C4-2B (cell line): ENCODE measurements around the gene C1orf185.
A peak's percentile ranks its signal among the peaks of the same experiment; 100 is the strongest.

ENCODE experiments used
- H3K27ac ChIP-seq: fragments of 450-650 bp; 2 replicates; pipeline ENCODE4 v1.5.1; 2017
- CTCF ChIP-seq: fragments of 450-650 bp; conservative IDR thresholded peaks from 2 replicates; pipeline ENCODE4 v1.5.1; 2017; ENCODE audit warnings: mild to moderate bottlenecking
- ZFX ChIP-seq: fragments of 450-650 bp; IDR thresholded peaks from 2 replicates; pipeline ENCODE4 v1.6.1; 2017

The C1orf185 gene

GRCh38 chr1:51190961-51191360, 88.9 kb downstream of the C1orf185 start:
- H3K27ac ChIP-seq, result no peak overlapping the region
- no peak for TF ChIP-seq CTCF
- TF ChIP-seq ZFX, result no peak

GRCh38 chr1:51192213-51192843, 90.3 kb downstream of the C1orf185 start:
- H3K27ac ChIP-seq, result no peak overlapping the region
- peak; percentile 93 for TF ChIP-seq CTCF
- TF ChIP-seq ZFX, result no peak

GRCh38 chr1:51193564-51193963, 91.5 kb downstream of the C1orf185 start:
- H3K27ac ChIP-seq, result no peak overlapping the region
- no peak for TF ChIP-seq CTCF
- no peak for TF ChIP-seq ZFX
